Muscle layer of colon (tissue), 2 donors: ENCODE results near the gene LSM4.
"Not testable (repeated sequence)": the region's sequence is repeated elsewhere in the genome, so short reads cannot be mapped to it uniquely, and the experiment has no call there.

ENCODE experiments used
- H3K27ac ChIP-seq: one replicate; pipeline ENCODE4 v1.7.0; 2013; ENCODE audit warnings: low read depth, mild to moderate bottlenecking, low read length, moderate library complexity
- H3K27me3 ChIP-seq, 2 donors: one replicate each; pipeline ENCODE4 v1.7.0; 2013; ENCODE audit warnings: low read length in 2 of 2, mild to moderate bottlenecking in 2 of 2; ENCODE audit not compliant: insufficient read depth in 2 of 2, control insufficient read depth in 1 of 2
- H3K36me3 ChIP-seq: one replicate; pipeline ENCODE4 v1.7.0; 2013; ENCODE audit warnings: mild to moderate bottlenecking, low read length; ENCODE audit not compliant: insufficient read depth
- H3K4me1 ChIP-seq: one replicate; pipeline ENCODE4 v1.7.0; 2013; ENCODE audit warnings: mild to moderate bottlenecking, low read length; ENCODE audit not compliant: insufficient read depth
- H3K4me3 ChIP-seq, 2 donors: one replicate each; pipeline ENCODE4 v1.7.0; 2013; ENCODE audit warnings: low read length in 2 of 2, low read depth in 1 of 2, mild to moderate bottlenecking in 1 of 2, moderate library complexity in 1 of 2
- H3K9ac ChIP-seq: one replicate; pipeline ENCODE4 v1.7.0; 2013; ENCODE audit warnings: low read length
- H3K9me3 ChIP-seq: one replicate; pipeline ENCODE4 v1.7.0; 2013; ENCODE audit warnings: mild to moderate bottlenecking, low read length
- donor health status: abdominal sarcoma.
- donor health status: Adenocarcinoma of cecum.

The LSM4 gene

DNA sequence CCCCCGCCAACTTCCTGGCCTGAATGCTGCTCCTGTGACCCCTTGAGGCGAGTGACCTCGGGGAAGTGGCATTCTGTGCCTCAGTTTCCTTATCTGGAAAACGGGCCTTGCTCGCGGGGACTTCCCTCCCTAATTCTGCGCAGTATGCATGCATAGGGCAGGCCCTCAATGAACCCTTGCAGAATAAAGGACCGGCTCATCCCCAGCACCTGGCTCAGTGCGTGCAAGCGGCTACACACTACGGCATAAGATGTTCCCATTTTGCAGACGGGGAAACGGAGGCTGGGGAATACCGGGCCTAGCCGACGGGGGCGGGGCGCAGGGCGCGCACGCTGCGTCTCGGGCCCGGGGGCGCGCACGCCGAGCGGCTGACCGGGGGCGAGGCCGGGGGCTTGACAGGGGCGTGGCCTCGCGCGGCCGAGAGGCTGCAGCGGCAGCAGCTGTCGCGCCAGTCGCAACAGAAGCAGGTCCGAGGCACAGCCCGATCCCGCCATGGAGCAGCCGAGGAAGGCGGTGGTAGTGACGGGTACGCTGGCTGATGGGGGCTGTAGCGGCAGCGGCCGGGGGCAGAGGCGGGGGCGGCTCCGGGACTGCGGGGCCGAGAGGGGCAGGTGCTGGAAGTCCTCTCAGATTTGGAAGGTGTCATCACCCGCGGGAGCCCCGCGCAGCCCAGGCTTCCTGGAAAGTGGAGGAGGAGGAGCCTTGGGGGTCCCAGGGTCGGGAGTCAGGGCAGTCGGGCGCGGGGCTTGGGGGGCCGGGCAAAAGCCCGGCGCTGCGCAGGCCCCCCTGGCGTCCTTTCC lies 17.5 kb upstream of the LSM4 start, which contains the start of gene PGPEP1:
PGPEP1 (plus strand) TSS at position 409 of the 800 bp plus-strand sequence; CDS start at position 493, 84 bp downstream.
- H3K9ac ChIP-seq: peak within 1 kb of the TSS; percentile 20
- peak within 1 kb of the TSS; percentile 77 to 78 for H3K4me3 ChIP-seq
- H3K27ac ChIP-seq: peak within 1 kb of the TSS; percentile 80
- H3K9me3 ChIP-seq: no peaks in the 10 kb centered on the region
- H3K36me3 ChIP-seq: no peaks in the 10 kb centered on the region
- H3K27me3 ChIP-seq: no peaks in the 10 kb centered on the region
- peaks cover 13% of the 10 kb centered on the region for H3K4me1 ChIP-seq

GRCh38 chr19:18339723-18340122 lies 16.8 kb upstream of the LSM4 start:
- Histone ChIP-seq H3K4me3 (peak overlapping the region in 1 of 2 donors; percentile 78), H3K27ac (no peak overlapping the region), H3K27me3 (no peaks in the 10 kb centered on the region), H3K4me1 (peaks cover 13% of the 10 kb centered on the region), H3K9me3 (no peaks in the 10 kb centered on the region), H3K36me3 (no peaks in the 10 kb centered on the region), H3K9ac (no peak overlapping the region)

DNA sequence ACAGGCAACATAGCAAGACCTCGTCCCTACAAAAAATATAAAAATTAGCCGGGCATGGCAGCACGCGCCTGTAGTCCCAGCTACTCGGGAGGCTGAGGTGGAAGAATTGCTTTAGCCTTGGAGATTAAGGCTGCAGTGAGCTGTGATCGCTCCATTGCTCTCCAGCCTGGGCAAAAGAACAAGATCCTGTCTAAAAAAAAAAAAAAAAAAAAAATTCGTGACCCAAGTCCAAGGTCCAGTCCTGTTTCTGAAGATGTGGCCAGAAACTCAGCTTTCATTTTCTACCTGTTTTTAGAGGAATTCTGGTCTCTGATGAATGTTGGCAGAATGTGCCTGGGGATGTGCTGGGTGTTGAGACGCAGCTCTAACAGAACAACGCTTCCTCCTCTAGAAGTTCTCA lies 15.7 kb upstream of the LSM4 start:
- Histone ChIP-seq H3K36me3 (no peaks in the 10 kb centered on the region), H3K27ac (no peak overlapping the region), H3K9me3 (no peaks in the 10 kb centered on the region), H3K4me3 (no peak overlapping the region), H3K9ac (no peak overlapping the region), H3K4me1 (peaks cover 13% of the 10 kb centered on the region), H3K27me3 (no peaks in the 10 kb centered on the region)

- no peaks in the 10 kb centered on the region for H3K9me3 ChIP-seq
- H3K36me3 ChIP-seq: no peaks in the 10 kb centered on the region
- H3K4me3 ChIP-seq: no peak overlapping the region
- H3K27ac ChIP-seq: no peak overlapping the region
- H3K27me3 ChIP-seq: no peaks in the 10 kb centered on the region
- H3K9ac ChIP-seq: no peak overlapping the region
- H3K4me1 ChIP-seq: peaks cover 8% of the 10 kb centered on the region
Observed at GRCh38 chr19:18336121-18336520, 13.2 kb upstream of the LSM4 start.

GRCh38 chr19:18333680-18334079 lies 10.8 kb upstream of the LSM4 start:
- H3K27ac ChIP-seq: no peak overlapping the region

GRCh38 chr19:18332917-18333530 lies 10.1 kb upstream of the LSM4 start:
- Histone ChIP-seq H3K36me3 (no peaks in the 10 kb centered on the region), H3K4me1 (peaks cover 9% of the 10 kb centered on the region), H3K27ac (no peak overlapping the region), H3K4me3 (no peak overlapping the region), H3K9me3 (no peaks in the 10 kb centered on the region), H3K27me3 (no peaks in the 10 kb centered on the region), H3K9ac (no peak overlapping the region)

More at GRCh38 chr19:18333680-18334079, 10.8 kb upstream of the LSM4 start:
- Histone ChIP-seq H3K9me3 (no peaks in the 10 kb centered on the region), H3K4me1 (peaks cover 7% of the 10 kb centered on the region), H3K27me3 (no peaks in the 10 kb centered on the region), H3K9ac (no peak overlapping the region), H3K4me3 (no peak overlapping the region), H3K36me3 (no peaks in the 10 kb centered on the region)

- Histone ChIP-seq H3K36me3 (no peaks in the 10 kb centered on the region), H3K4me3 (no peak overlapping the region), H3K9me3 (no peaks in the 10 kb centered on the region), H3K27ac (no peak overlapping the region), H3K4me1 (peaks cover 9% of the 10 kb centered on the region), H3K9ac (no peak overlapping the region), H3K27me3 (no peaks in the 10 kb centered on the region)
Observed at GRCh38 chr19:18330868-18331267, 8.0 kb upstream of the LSM4 start.

- Histone ChIP-seq H3K4me3 (peak overlapping the region in 1 of 2 donors; percentile 61), H3K27ac (peak overlapping the region; percentile 50), H3K27me3 (no peaks in the 10 kb centered on the region), H3K9ac (peak overlapping the region; percentile 19), H3K36me3 (no peaks in the 10 kb centered on the region), H3K9me3 (no peaks in the 10 kb centered on the region), H3K4me1 (peaks cover 9% of the 10 kb centered on the region)
Observed at GRCh38 chr19:18329035-18329376, 6.1 kb upstream of the LSM4 start.

DNA sequence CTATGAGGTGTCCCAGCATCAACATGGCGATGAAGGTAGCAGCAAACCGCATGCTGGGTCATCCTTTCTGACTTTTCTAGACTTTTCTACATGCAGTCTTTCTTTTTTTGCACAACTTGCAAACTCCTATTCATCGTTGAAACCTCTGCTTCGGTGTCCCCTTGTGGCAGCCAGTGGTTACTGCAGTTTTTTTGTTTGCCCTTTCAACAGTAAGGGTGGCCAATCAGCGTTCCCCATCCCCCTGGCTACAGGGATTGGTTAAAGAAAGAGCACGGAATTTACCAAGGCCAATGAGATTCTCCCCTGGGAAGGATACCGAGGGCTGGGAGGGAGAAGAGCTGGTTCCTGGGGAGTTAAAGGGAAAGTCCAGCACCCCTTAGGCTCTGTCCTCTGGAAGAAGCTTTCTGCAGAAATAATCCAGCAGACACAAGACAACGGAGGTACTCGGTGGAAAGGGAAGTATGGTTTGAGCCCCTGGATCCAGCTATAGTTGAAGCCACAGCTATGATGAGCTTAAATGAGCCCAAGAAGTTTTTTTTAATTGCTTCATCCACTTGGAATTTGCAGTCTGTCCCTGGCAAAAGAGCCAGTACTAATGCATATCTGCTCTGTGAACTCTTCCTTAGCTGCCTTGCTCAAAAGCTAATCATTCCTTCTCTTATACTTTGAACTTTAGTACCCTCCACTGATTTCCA lies 5.6 kb upstream of the LSM4 start:
- peaks cover 15% of the 10 kb centered on the region for H3K4me1 ChIP-seq
- H3K36me3 ChIP-seq: no peaks in the 10 kb centered on the region
- H3K9me3 ChIP-seq: no peaks in the 10 kb centered on the region
- H3K4me3 ChIP-seq: peak overlapping the region in 1 of 2 donors; percentile 61
- H3K27me3 ChIP-seq: no peaks in the 10 kb centered on the region
- H3K27ac ChIP-seq: peak overlapping the region; percentile 50
- peak overlapping the region; percentile 19 for H3K9ac ChIP-seq

GRCh38 chr19:18326772-18327171 lies 3.9 kb upstream of the LSM4 start:
- H3K4me3 ChIP-seq: no peak overlapping the region
- H3K9ac ChIP-seq: no peak overlapping the region
- no peaks in the 10 kb centered on the region for H3K27me3 ChIP-seq
- H3K4me1 ChIP-seq: peaks cover 24% of the 10 kb centered on the region
- H3K36me3 ChIP-seq: no peaks in the 10 kb centered on the region
- H3K27ac ChIP-seq: no peak overlapping the region
- no peaks in the 10 kb centered on the region for H3K9me3 ChIP-seq

DNA sequence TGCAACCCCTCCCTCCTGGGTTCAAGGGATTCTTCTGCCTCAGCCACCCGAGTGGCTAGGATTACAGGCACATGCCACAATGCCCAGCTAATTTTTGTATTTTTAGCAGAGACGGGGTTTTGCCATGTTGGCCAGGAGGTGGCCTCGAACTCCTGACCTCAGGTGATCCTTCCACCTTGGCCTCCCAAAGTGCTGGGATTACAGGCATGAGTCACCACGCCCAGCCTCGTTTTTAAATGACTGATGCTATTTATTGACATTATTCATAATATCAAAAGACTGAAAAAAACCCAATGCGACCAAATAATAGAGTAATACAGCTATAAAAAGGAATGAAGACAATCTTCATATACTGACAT lies 1.5 kb upstream of the LSM4 start:
- H3K9me3 ChIP-seq, H3K27me3 ChIP-seq, H3K36me3 ChIP-seq, H3K9ac ChIP-seq, H3K4me3 ChIP-seq: not testable (repeated sequence)
- H3K27ac ChIP-seq: peak overlapping the region; percentile 83
- peaks cover 35% of the 10 kb centered on the region for H3K4me1 ChIP-seq
